Karpas-422 (cell line): Measurements from ENCODE around the gene GRAMD1B. TPM values are rescaled to one million over a fixed set of nuclear protein-coding genes. Genes with fewer than 3 reads are reported as not detected.

ENCODE experiments used
- DNase-seq: peaks from one replicate; pipeline ENCODE4 v3.0.0-alpha.2; 2015
- H2AFZ ChIP-seq: fragments of 200-600 bp; sonication (generic); 2 replicates; pipeline ENCODE4 v1.6.1; 2014; ENCODE audit warnings: antibody characterized with exemption, low read length, mixed read lengths
- H3K27ac ChIP-seq: fragments of 200-600 bp; sonication (generic); 2 replicates; pipeline ENCODE4 v1.5.1; 2014; ENCODE audit warnings: mild to moderate bottlenecking, low read length, moderate library complexity
- H3K27me3 ChIP-seq: fragments of 200-600 bp; sonication (generic); 2 replicates; pipeline ENCODE4 v1.6.1; 2014; ENCODE audit warnings: low read length, mixed read lengths
- H3K36me3 ChIP-seq: fragments of 200-600 bp; sonication (generic); 2 replicates; pipeline ENCODE4 v1.6.1; 2014; ENCODE audit warnings: low read length, mixed read lengths; ENCODE audit not compliant: insufficient read depth
- H3K4me1 ChIP-seq: fragments of 200-600 bp; sonication (generic); 2 replicates; pipeline ENCODE4 v1.6.1; 2014; ENCODE audit warnings: mild to moderate bottlenecking, low read length, mixed read lengths
- H3K4me2 ChIP-seq: fragments of 200-600 bp; sonication (generic); 2 replicates; pipeline ENCODE4 v1.6.1; 2014; ENCODE audit warnings: low read length, low read depth, mild to moderate bottlenecking; ENCODE audit not compliant: poor library complexity, severe bottlenecking
- H3K4me3 ChIP-seq: fragments of 200-600 bp; sonication (generic); 2 replicates; pipeline ENCODE4 v1.5.1; 2014; ENCODE audit warnings: mild to moderate bottlenecking, antibody characterized with exemption, low read length, mixed read lengths
- H3K79me2 ChIP-seq: fragments of 200-600 bp; sonication (generic); 2 replicates; pipeline ENCODE4 v1.6.1; 2014; ENCODE audit warnings: mild to moderate bottlenecking, low read length, mixed read lengths
- H3K9ac ChIP-seq: fragments of 200-600 bp; sonication (generic); 2 replicates; pipeline ENCODE4 v1.6.0; 2014; ENCODE audit warnings: low read length
- H3K9me2 ChIP-seq: fragments of 200-600 bp; sonication (generic), shearing (Covaris generic); replicated peaks from 2 replicates; pipeline ENCODE4 v1.6.0; 2014; ENCODE audit warnings: mild to moderate bottlenecking, low read length, moderate library complexity; ENCODE audit not compliant: insufficient read depth
- H3K9me3 ChIP-seq: fragments of 300-700, 200-600 bp; sonication (generic); 2 replicates; pipeline ENCODE4 v1.6.1; 2014; ENCODE audit warnings: low read length, mixed read lengths
- H4K20me1 ChIP-seq: fragments of 200-600 bp; sonication (generic); 2 replicates; pipeline ENCODE4 v1.6.1; 2014; ENCODE audit warnings: mild to moderate bottlenecking, antibody characterized with exemption, low read length, low read depth; ENCODE audit not compliant: insufficient read depth
- total RNA-seq: library from RNA; depleted of rRNA; stranded (reverse); fragments of >200 nt; shearing (Covaris generic); gene quantifications from 2 replicates; pipeline ENCODE4 v1.2.3, GENCODE V29; 2014; ENCODE audit warnings: low replicate concordance

GRAMD1B gene
- total RNA-seq, 1 experiment from 2014 or later: 79.0 TPM

DNA sequence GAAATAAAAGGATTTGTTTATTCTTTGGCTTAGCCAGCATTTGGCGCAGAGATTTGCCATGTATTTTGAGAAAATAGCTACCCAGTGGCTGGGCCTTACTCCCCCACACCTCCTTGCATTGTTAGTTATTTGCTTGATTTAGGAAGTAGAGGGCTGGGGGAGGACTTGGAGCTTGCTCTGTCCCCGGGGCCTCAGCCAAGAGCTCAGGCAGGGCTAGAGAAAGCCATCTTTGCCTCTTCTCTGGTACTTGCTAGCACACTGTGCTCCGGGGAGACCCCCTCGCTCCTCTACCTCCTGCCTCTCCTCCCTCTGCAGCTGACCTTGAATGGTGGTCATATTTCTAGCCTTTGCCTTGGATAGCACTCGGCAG lies 131.3 kb downstream of the GRAMD1B start:
- Histone ChIP-seq H3K4me1 (peaks cover 100% of the 10 kb centered on the region), H4K20me1 (no peaks in the 10 kb centered on the region), H3K27ac (peak overlapping the region; percentile 97), H2AFZ (no peak overlapping the region), H3K4me3 (peak overlapping the region; percentile 64), H3K36me3 (peaks cover 18% of the 10 kb centered on the region), H3K9me3 (no peaks in the 10 kb centered on the region), H3K9me2 (no peaks in the 10 kb centered on the region), H3K79me2 (peaks cover 93% of the 10 kb centered on the region), H3K4me2 (peak overlapping the region; percentile 80), H3K27me3 (no peaks in the 10 kb centered on the region), H3K9ac (peak overlapping the region; percentile 78)
- DNase-seq: peak; percentile 59

DNA sequence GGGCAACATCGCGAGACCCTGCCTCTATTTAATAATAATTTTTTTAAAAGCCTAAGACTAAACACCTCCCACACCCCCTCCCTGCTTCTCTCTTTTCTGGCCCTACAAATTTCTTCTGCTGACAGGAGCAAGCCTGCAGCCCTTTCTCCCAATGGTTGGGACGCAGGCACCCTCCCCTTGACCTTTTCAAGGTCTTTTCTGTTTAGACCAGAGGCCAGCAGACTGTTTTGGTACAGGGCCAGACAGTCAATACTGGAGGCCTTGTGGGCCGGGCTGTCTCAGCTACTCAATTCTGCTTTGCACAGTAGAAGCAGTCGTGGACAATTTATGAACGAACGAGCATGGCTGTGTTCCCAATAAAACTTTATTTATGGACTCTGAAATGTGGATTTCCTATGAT lies 132.1 kb downstream of the GRAMD1B start:
- Histone ChIP-seq H3K9me2 (no peaks in the 10 kb centered on the region), H3K4me3 (peak overlapping the region; percentile 64; the same call in 1 of the 2 replicates), H3K9ac (peak overlapping the region; percentile 78), H3K27ac (peak overlapping the region; percentile 97), H3K27me3 (no peaks in the 10 kb centered on the region), H3K79me2 (peaks cover 90% of the 10 kb centered on the region), H3K36me3 (peaks cover 18% of the 10 kb centered on the region), H4K20me1 (no peaks in the 10 kb centered on the region), H3K4me2 (peak overlapping the region; percentile 80), H2AFZ (no peak overlapping the region), H3K9me3 (no peaks in the 10 kb centered on the region), H3K4me1 (peaks cover 100% of the 10 kb centered on the region)
- no peak for DNase-seq

DNA sequence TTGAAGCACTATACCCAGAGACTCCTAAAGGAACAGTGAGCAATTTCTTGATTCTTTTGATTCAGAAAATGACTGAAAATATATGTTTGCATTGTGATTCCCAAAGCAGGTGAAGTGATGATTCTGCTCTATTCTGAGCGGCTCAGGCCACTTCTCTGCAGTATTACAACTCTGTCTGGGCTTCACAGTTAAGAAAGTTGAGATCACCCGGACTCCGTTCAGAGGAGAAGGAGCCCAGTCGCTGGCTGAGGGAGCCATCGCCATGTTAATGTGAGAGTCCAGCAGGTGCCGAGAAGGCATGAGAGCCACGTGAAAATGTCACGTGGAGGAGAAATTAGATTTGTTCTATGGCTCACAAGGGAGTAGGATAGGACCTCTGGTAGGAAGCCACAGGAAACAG lies 132.8 kb downstream of the GRAMD1B start:
- peak overlapping the region; percentile 97 for H3K27ac ChIP-seq
- H3K79me2 ChIP-seq: peaks cover 90% of the 10 kb centered on the region

DNA sequence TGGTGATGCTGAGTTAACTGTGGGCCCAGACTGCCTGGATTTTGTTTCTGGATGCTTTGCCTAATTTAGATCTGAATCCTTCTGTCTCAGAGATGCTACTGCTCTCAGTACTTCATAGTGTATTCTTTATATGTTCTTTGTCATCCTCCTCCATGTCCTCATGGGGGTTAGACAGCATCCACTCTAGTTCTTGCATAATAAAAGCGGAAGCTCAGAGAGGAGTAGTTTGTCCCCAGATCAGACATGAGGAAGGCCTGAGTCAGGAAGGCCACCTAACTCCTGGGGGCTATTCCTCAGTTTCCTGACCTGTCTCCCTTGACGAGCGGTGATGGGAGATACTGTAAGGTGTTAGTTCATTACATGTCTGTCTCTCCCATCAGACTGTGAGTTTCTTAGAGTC lies 134.2 kb downstream of the GRAMD1B start:
- no peaks in the 10 kb centered on the region for H3K9me3 ChIP-seq
- no peak overlapping the region for H3K4me3 ChIP-seq
- peaks cover 100% of the 10 kb centered on the region for H3K4me1 ChIP-seq
- no peaks in the 10 kb centered on the region for H3K27me3 ChIP-seq
- peaks cover 90% of the 10 kb centered on the region for H3K79me2 ChIP-seq
- no peaks in the 10 kb centered on the region for H4K20me1 ChIP-seq
- no peak for DNase-seq
- no peak overlapping the region for H2AFZ ChIP-seq
- no peak overlapping the region for H3K9ac ChIP-seq
- no peaks in the 10 kb centered on the region for H3K9me2 ChIP-seq
- peak overlapping the region; percentile 97 for H3K27ac ChIP-seq
- H3K36me3 ChIP-seq: peaks cover 18% of the 10 kb centered on the region
- H3K4me2 ChIP-seq: peak overlapping the region; percentile 11

More for the DNA sequence above, 132.8 kb downstream of the GRAMD1B start:
- H4K20me1 ChIP-seq: no peaks in the 10 kb centered on the region
- peaks cover 18% of the 10 kb centered on the region for H3K36me3 ChIP-seq
- H3K9me2 ChIP-seq: no peaks in the 10 kb centered on the region
- H3K27me3 ChIP-seq: no peaks in the 10 kb centered on the region
- no peaks in the 10 kb centered on the region for H3K9me3 ChIP-seq
- DNase-seq: no peak
- H3K9ac ChIP-seq: peak overlapping the region; percentile 78
- peak overlapping the region; percentile 64; the same call in 1 of the 2 replicates for H3K4me3 ChIP-seq
- no peak overlapping the region for H2AFZ ChIP-seq
- peak overlapping the region; percentile 80 for H3K4me2 ChIP-seq
- H3K4me1 ChIP-seq: peaks cover 100% of the 10 kb centered on the region

DNA sequence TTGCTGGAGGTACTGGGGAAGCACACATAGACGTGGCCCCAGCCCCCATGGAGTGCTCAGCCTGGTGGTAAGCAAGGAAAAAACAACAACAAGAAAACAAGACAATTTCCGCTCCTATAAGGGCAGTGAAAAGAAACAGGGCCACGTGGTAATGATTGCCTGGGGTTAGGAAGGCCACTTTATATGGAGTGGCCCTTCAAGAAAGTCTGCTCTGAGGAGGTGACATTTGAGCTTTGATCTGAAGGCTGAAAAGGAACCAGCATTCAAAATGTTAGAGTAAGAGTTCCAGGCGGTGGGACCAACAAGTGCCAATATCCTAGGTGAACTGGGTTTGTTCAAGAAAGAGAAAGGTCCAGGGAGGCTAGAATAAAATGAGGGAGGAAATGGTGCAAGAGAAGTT lies 136.8 kb downstream of the GRAMD1B start:
- H3K9me3 ChIP-seq: no peaks in the 10 kb centered on the region
- H3K4me3 ChIP-seq: no peak overlapping the region
- DNase-seq: no peak
- H3K9ac ChIP-seq: no peak overlapping the region
- H3K4me2 ChIP-seq: no peak overlapping the region
- peaks cover 89% of the 10 kb centered on the region for H3K79me2 ChIP-seq
- H3K27me3 ChIP-seq: no peaks in the 10 kb centered on the region
- H2AFZ ChIP-seq: no peak overlapping the region
- H3K4me1 ChIP-seq: peaks cover 100% of the 10 kb centered on the region
- peaks cover 25% of the 10 kb centered on the region for H3K36me3 ChIP-seq
- H3K9me2 ChIP-seq: no peaks in the 10 kb centered on the region
- H3K27ac ChIP-seq: peak overlapping the region; percentile 99
- no peaks in the 10 kb centered on the region for H4K20me1 ChIP-seq

DNA sequence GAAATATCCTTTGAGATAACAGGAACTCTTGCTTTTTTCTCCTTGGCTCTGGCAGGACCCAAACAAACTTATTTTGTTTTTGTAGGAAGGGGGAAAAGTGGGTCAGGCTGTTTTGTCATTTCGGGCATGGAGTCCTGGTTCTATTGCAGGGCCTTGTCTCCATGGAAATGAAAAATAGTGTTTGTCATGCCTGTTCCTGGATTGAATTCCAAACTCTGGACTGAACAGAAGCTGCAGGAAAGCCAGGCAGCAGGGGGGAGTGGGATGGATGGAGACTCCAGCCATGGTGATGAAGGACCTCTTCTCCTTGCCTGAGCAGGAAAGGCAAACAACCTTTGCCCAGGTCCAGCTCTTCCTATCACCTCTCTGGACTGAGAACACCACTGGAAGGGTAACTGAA lies 137.4 kb downstream of the GRAMD1B start:
- H3K79me2 ChIP-seq: peaks cover 89% of the 10 kb centered on the region
- peaks cover 25% of the 10 kb centered on the region for H3K36me3 ChIP-seq
- no peaks in the 10 kb centered on the region for H3K9me2 ChIP-seq
- no peak overlapping the region for H3K4me3 ChIP-seq
- H3K9me3 ChIP-seq: no peaks in the 10 kb centered on the region
- peak overlapping the region; percentile 99 for H3K27ac ChIP-seq
- 0 out of 2 replicates have a peak overlapping the region, but pooled peaks have one; percentile 13 for H3K9ac ChIP-seq
- no peak for DNase-seq
- H2AFZ ChIP-seq: no peak overlapping the region
- H4K20me1 ChIP-seq: no peaks in the 10 kb centered on the region
- H3K27me3 ChIP-seq: no peaks in the 10 kb centered on the region
- peak overlapping the region; percentile 46 for H3K4me2 ChIP-seq
- peaks cover 100% of the 10 kb centered on the region for H3K4me1 ChIP-seq

DNA sequence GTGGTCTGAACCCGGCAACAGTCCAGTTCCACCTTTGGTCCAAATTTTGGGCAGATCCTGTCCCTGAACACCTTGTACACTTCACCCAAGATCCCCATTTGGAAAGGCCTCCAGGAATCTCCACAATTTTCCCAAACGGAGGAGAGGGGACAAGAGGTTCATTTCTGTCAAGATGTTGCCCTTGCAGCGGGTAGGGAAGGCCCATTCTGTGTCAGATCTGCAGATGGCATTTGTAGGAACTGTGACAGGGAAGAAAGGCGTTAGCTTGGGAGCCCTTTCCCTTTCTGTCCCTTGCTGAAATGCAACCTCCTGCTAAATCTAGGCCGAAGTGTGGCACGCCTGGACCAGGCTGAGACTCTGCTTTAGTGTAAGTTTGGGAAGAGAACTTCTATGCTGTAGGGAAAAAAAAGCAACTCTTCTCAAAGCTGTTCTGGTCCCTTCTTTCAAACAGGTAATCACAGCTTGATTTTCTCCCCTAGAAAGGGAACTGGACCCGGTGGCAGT lies 138.3 kb downstream of the GRAMD1B start:
- H3K79me2 ChIP-seq: peaks cover 82% of the 10 kb centered on the region
- peak overlapping the region; percentile 42; the same call in 1 of the 2 replicates for H3K9ac ChIP-seq
- peaks cover 23% of the 10 kb centered on the region for H3K36me3 ChIP-seq
- no peaks in the 10 kb centered on the region for H4K20me1 ChIP-seq
- no peak for DNase-seq
- H3K4me2 ChIP-seq: peak overlapping the region; percentile 46
- H3K9me3 ChIP-seq: no peaks in the 10 kb centered on the region
- H3K27me3 ChIP-seq: no peaks in the 10 kb centered on the region
- H3K4me1 ChIP-seq: peaks cover 100% of the 10 kb centered on the region
- no peak overlapping the region for H2AFZ ChIP-seq
- no peaks in the 10 kb centered on the region for H3K9me2 ChIP-seq
- no peak overlapping the region for H3K4me3 ChIP-seq
- peak overlapping the region; percentile 99 for H3K27ac ChIP-seq

DNA sequence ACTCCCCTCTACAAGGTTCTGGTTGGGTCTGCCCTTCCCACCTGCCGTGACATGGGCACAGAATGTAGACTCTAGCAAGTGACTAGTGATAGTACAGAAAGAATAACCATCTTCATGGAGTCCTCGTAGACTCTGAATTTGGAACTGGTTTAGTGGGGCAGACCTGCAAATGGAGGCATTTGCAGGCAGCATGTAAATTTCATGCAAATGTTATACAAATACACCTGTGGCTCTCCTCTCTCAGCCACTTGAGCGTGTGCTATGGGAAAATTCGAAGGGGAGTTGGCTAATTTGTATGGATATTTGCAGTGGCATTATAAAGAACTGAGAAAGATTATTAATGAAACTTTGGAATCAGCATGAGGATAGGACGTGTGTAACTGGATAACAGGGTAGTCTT lies 139.3 kb downstream of the GRAMD1B start:
- Histone ChIP-seq H3K9ac (peak overlapping the region; percentile 42), H2AFZ (no peak overlapping the region), H3K79me2 (peaks cover 78% of the 10 kb centered on the region)

More for the DNA sequence above, 139.3 kb downstream of the GRAMD1B start:
- H3K4me2 ChIP-seq: peak overlapping the region; percentile 46
- H4K20me1 ChIP-seq: no peaks in the 10 kb centered on the region
- DNase-seq: peak; percentile 58
- peak overlapping the region; percentile 99 for H3K27ac ChIP-seq
- H3K9me2 ChIP-seq: no peaks in the 10 kb centered on the region
- H3K9me3 ChIP-seq: no peaks in the 10 kb centered on the region
- peaks cover 100% of the 10 kb centered on the region for H3K4me1 ChIP-seq
- H3K27me3 ChIP-seq: no peaks in the 10 kb centered on the region
- H3K4me3 ChIP-seq: 0 out of 2 replicates have a peak overlapping the region, but pooled peaks have one; percentile 34
- H3K36me3 ChIP-seq: peaks cover 19% of the 10 kb centered on the region
